Measurements from ENCODE around the gene C5orf15. TPM values are rescaled to one million over a fixed set of nuclear protein-coding genes. Genes with fewer than 3 reads are reported as not detected.

The C5orf15 gene
- total and polyA plus RNA-seq, 9 of the 15 experiments (the other 6 are each of a cell fraction or from before 2014, with no cell fraction given), result 23.3 to 50.7 (median 35.5) TPM

DNA sequence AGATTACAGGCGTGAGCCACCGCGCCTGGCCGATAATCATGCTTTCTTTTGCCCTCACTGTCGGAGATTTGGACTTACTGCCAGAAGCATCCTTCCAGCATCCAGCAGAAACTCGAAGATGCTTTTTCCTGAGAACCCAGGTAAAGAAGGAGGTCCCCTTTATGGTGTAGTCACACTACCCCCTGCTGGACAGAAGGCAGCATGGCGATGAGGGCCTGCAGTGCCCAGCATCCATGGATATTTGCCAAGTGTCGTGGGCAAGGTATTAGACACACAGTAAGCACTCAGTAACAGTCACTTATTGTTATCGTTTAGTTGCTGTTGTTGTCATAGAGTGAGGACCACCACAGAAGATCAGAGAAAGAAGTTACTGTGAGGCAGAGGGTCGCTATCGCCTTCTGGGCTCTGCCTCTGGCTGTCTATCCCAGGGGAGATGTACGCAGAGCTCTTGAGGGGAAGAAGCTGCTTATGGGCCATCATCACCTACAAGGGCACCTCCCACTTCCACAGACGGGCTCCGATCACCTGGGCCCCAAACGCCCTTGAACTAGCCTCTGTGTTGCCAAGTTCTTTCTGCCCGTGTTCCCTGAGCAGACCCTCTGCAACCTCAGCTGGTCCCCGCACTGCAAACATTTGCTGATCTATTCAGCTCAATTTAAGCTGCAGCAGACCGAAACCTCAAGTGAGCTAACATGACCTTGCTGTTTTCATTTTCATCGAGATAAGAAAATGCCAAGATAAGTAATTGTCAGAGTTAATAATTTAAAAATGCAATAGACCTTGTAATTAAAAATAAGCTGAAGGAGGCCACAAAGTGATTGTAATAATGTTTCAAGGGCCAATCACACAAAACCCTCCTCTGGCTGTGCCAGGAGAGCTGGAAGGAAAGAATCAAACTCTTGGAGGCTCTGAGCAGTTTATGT is 23.9 kb downstream of the C5orf15 start (continued):
- TF ChIP-seq, protein P1, sequence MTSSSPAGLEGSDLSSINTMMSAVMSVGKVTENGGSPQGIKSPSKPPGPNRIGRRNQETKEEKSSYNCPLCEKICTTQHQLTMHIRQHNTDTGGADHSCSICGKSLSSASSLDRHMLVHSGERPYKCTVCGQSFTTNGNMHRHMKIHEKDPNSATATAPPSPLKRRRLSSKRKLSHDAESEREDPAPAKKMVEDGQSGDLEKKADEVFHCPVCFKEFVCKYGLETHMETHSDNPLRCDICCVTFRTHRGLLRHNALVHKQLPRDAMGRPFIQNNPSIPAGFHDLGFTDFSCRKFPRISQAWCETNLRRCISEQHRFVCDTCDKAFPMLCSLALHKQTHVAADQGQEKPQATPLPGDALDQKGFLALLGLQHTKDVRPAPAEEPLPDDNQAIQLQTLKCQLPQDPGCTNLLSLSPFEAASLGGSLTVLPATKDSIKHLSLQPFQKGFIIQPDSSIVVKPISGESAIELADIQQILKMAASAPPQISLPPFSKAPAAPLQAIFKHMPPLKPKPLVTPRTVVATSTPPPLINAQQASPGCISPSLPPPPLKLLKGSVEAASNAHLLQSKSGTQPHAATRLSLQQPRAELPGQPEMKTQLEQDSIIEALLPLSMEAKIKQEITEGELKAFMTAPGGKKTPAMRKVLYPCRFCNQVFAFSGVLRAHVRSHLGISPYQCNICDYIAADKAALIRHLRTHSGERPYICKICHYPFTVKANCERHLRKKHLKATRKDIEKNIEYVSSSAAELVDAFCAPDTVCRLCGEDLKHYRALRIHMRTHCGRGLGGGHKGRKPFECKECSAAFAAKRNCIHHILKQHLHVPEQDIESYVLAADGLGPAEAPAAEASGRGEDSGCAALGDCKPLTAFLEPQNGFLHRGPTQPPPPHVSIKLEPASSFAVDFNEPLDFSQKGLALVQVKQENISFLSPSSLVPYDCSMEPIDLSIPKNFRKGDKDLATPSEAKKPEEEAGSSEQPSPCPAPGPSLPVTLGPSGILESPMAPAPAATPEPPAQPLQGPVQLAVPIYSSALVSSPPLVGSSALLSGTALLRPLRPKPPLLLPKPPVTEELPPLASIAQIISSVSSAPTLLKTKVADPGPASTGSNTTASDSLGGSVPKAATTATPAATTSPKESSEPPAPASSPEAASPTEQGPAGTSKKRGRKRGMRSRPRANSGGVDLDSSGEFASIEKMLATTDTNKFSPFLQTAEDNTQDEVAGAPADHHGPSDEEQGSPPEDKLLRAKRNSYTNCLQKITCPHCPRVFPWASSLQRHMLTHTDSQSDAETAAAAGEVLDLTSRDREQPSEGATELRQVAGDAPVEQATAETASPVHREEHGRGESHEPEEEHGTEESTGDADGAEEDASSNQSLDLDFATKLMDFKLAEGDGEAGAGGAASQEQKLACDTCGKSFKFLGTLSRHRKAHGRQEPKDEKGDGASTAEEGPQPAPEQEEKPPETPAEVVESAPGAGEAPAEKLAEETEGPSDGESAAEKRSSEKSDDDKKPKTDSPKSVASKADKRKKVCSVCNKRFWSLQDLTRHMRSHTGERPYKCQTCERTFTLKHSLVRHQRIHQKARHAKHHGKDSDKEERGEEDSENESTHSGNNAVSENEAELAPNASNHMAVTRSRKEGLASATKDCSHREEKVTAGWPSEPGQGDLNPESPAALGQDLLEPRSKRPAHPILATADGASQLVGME (CRISPR knock-in tag; IDR thresholded peaks at IDR 0.05), result 0 out of 2 replicates have a peak, but pooled peaks have one; percentile 32
- TF ChIP-seq MTA3 (IDR thresholded peaks at IDR 0.05; ENCODE audit: borderline replicate concordance) (0 out of 2 replicates have a peak, but pooled peaks have one; percentile 32), ZNF764 (CRISPR knock-in tag; IDR thresholded peaks at IDR 0.05; ENCODE audit: low read depth) (no peak), HDAC1 (IDR thresholded peaks at IDR 0.05) (peak in 1 of 2 experiments; percentile 29; a peak in 1 of 4 replicates), HOXB6 (CRISPR knock-in tag; IDR thresholded peaks at IDR 0.05; ENCODE audit: borderline replicate concordance) (no peak), LEF1 (IDR thresholded peaks at IDR 0.05) (no peak), HDGF (IDR thresholded peaks at IDR 0.05) (0 out of 2 replicates have a peak, but pooled peaks have one; percentile 44), SAFB (IDR thresholded peaks at IDR 0.05; ENCODE audit: borderline replicate concordance, low read depth, low read length) (no peak), CXXC5 (CRISPR knock-in tag; IDR thresholded peaks at IDR 0.05) (0 out of 2 replicates have a peak, but pooled peaks have one; percentile 14), ZSCAN29 (IDR thresholded peaks at IDR 0.05) (no peak), TEAD4 (IDR thresholded peaks at IDR 0.05; ENCODE audit: low read length) (0 out of 2 replicates have a peak, but pooled peaks have one; percentile 13), TEAD4 (CRISPR knock-in tag; IDR thresholded peaks at IDR 0.05; ENCODE audit: borderline replicate concordance) (no peak), ZNF551 (CRISPR knock-in tag; IDR thresholded peaks at IDR 0.05) (no peak)
- TF ChIP-seq, protein P2, sequence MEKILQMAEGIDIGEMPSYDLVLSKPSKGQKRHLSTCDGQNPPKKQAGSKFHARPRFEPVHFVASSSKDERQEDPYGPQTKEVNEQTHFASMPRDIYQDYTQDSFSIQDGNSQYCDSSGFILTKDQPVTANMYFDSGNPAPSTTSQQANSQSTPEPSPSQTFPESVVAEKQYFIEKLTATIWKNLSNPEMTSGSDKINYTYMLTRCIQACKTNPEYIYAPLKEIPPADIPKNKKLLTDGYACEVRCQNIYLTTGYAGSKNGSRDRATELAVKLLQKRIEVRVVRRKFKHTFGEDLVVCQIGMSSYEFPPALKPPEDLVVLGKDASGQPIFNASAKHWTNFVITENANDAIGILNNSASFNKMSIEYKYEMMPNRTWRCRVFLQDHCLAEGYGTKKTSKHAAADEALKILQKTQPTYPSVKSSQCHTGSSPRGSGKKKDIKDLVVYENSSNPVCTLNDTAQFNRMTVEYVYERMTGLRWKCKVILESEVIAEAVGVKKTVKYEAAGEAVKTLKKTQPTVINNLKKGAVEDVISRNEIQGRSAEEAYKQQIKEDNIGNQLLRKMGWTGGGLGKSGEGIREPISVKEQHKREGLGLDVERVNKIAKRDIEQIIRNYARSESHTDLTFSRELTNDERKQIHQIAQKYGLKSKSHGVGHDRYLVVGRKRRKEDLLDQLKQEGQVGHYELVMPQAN (IDR thresholded peaks at IDR 0.05; ENCODE audit: borderline replicate concordance), result no peak

Data from K562 (cell line).